ENCODE results near the gene IGF2. TPM values are rescaled to one million over a fixed set of nuclear protein-coding genes. Genes with fewer than 3 reads are reported as not detected.

IGF2 gene
- total RNA-seq, 2 experiments from 2014 or later = not detected

DNA sequence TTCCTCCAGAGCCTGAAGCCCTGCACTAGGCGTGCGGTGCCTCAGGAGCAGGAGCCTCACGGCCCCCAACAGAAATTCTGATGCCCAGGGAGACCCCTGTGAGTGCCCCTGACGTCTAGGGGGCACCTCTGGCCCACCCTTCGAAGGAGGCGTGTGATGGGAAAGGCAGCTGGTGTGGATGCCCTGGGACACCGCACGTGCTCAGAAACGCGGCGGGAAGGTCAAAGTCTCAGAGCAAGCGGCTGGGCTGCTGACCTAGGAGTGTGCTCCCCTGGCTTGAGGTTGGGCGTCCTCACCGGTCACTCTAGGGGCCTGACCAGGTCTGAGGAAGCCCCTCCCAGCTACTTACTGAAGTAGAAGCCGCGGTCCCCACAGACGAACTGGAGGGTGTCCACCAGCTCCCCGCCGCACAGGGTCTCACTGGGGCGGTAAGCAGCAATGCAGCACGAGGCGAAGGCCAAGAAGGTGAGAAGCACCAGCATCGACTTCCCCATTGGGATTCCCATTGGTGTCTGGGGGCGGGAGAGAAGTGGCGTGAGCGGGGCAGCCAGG lies 4.1 kb downstream of the IGF2 start:
- Histone ChIP-seq H3K27me3 (ENCODE audit: control insufficient read depth in 1 of 2, insufficient read depth in 2 of 2, low read length in 2 of 2) (peaks cover 29 to 48% of the 10 kb centered on the region in 2 experiments), H3K4me3 (ENCODE audit: low read length) (no peak overlapping the region), H3K4me1 (ENCODE audit: insufficient read depth, low read length) (peaks cover 12% of the 10 kb centered on the region), H3K36me3 (ENCODE audit: insufficient read depth, low read length) (no peaks in the 10 kb centered on the region), H3K27ac (ENCODE audit: low read depth in 1 of 2, low read length in 2 of 2) (no peak overlapping the region), H3K9me3 (ENCODE audit: control insufficient read depth in 1 of 2, insufficient read depth in 1 of 2, low read length in 2 of 2) (peaks cover 0 to 17% of the 10 kb centered on the region in 2 experiments)
- intact Hi-C loops (cut with DNase I, micrococcal nuclease) = no loop called here
- ATAC-seq (ENCODE audit: poor library complexity) (no peak), DNase-seq (no peak)
- POLR2A ChIA-PET = no interaction called here
- H3K4me3 Mint-ChIP-seq = no peak overlapping the region
- CTCF ChIA-PET = no interaction called here
- no peak overlapping the region for H3K27ac Mint-ChIP-seq
- no peaks in the 10 kb centered on the region for H3K9me3 Mint-ChIP-seq
- peaks cover 52% of the 10 kb centered on the region for H3K27me3 Mint-ChIP-seq
- TF ChIP-seq, protein P1, sequence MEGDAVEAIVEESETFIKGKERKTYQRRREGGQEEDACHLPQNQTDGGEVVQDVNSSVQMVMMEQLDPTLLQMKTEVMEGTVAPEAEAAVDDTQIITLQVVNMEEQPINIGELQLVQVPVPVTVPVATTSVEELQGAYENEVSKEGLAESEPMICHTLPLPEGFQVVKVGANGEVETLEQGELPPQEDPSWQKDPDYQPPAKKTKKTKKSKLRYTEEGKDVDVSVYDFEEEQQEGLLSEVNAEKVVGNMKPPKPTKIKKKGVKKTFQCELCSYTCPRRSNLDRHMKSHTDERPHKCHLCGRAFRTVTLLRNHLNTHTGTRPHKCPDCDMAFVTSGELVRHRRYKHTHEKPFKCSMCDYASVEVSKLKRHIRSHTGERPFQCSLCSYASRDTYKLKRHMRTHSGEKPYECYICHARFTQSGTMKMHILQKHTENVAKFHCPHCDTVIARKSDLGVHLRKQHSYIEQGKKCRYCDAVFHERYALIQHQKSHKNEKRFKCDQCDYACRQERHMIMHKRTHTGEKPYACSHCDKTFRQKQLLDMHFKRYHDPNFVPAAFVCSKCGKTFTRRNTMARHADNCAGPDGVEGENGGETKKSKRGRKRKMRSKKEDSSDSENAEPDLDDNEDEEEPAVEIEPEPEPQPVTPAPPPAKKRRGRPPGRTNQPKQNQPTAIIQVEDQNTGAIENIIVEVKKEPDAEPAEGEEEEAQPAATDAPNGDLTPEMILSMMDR (IDR thresholded peaks at IDR 0.05) = no peak
- no peaks in the 10 kb centered on the region for H3K36me3 Mint-ChIP-seq (ENCODE audit: low read depth)
- peaks cover 4% of the 10 kb centered on the region for H3K4me1 Mint-ChIP-seq (ENCODE audit: low read depth)

GRCh38 chr11:2134022-2135010 lies 4.9 kb downstream of the IGF2 start:
- ATAC-seq (ENCODE audit: poor library complexity) = no peak
- intact Hi-C loops (cut with DNase I, micrococcal nuclease) = no loop called here
- Histone ChIP-seq H3K27me3 (ENCODE audit: control insufficient read depth in 1 of 2, insufficient read depth in 2 of 2, low read length in 2 of 2) (peaks cover 29 to 43% of the 10 kb centered on the region in 2 experiments), H3K27ac (ENCODE audit: low read depth in 1 of 2, low read length in 2 of 2) (no peak overlapping the region), H3K36me3 (ENCODE audit: insufficient read depth, low read length) (no peaks in the 10 kb centered on the region), H3K4me3 (ENCODE audit: low read length) (no peak overlapping the region), H3K9me3 (ENCODE audit: control insufficient read depth in 1 of 2, insufficient read depth in 1 of 2, low read length in 2 of 2) (peaks cover 0 to 16% of the 10 kb centered on the region in 2 experiments), H3K4me1 (ENCODE audit: insufficient read depth, low read length) (peaks cover 8% of the 10 kb centered on the region)
- Mint-ChIP-seq H3K4me3 (no peak overlapping the region), H3K27ac (no peak overlapping the region), H3K9me3 (no peaks in the 10 kb centered on the region), H3K27me3 (peaks cover 52% of the 10 kb centered on the region), H3K4me1 (ENCODE audit: low read depth) (peaks cover 4% of the 10 kb centered on the region), H3K36me3 (ENCODE audit: low read depth) (no peaks in the 10 kb centered on the region)
- CTCF ChIA-PET = interaction anchor here (1.0 kb wide), 1 partner anchor 17 kb away, joined by 5 read pairs; no protein-coding TSS in a partner anchor
- POLR2A ChIA-PET = no interaction called here
- no peak for DNase-seq
- TF ChIP-seq, protein P1 (IDR thresholded peaks at IDR 0.05) = no peak

DNA sequence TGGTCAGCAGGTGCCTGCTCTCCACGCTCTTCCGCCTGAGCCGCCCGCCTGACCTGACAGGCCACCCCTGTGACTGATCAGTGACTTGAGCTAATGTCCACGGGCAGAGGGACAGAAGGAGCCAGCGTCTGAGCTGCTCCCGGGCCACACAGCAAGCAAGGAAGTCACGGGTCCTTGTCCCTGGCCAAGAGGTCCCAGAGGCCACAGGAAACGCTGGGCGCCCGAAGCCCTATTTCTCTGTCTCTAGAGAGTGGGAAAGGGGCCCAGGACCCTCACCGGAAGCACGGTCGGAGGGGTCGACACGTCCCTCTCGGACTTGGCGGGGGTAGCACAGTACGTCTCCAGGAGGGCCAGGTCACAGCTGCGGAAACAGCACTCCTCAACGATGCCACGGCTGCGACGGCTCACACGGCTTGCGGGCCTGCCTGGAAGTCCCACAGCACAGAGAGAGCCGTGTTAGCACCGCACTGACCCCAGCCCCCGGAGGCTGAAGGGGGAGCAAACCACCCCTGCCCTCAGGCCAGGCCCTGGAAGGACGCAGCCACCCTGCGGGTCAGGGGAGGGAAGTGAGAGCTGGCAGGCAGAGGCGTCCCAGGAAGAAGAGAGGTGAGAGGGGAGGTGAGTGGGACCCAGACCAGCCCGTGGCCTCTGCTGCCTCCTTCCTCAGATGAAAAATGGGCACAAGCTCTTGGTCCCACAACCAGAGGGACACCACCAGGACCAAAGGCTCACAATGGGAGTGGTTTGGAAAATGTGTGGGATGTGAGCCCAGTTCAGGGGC lies 5.8 kb downstream of the IGF2 start:
- Histone ChIP-seq H3K27ac (ENCODE audit: low read depth in 1 of 2, low read length in 2 of 2) (no peak overlapping the region), H3K4me3 (ENCODE audit: low read length) (no peak overlapping the region), H3K9me3 (ENCODE audit: control insufficient read depth in 1 of 2, insufficient read depth in 1 of 2, low read length in 2 of 2) (peaks cover 0 to 16% of the 10 kb centered on the region in 2 experiments), H3K4me1 (ENCODE audit: insufficient read depth, low read length) (peaks cover 8% of the 10 kb centered on the region), H3K27me3 (ENCODE audit: control insufficient read depth in 1 of 2, insufficient read depth in 2 of 2, low read length in 2 of 2) (peaks cover 29 to 43% of the 10 kb centered on the region in 2 experiments), H3K36me3 (ENCODE audit: insufficient read depth, low read length) (no peaks in the 10 kb centered on the region)
- CTCF ChIA-PET = interaction anchor here (1.0 kb wide), 1 partner anchor 18 kb away, joined by 5 read pairs; no protein-coding TSS in a partner anchor
- Mint-ChIP-seq H3K27ac (no peak overlapping the region), H3K36me3 (ENCODE audit: low read depth) (no peaks in the 10 kb centered on the region), H3K4me3 (no peak overlapping the region), H3K27me3 (peaks cover 56% of the 10 kb centered on the region), H3K9me3 (no peaks in the 10 kb centered on the region), H3K4me1 (ENCODE audit: low read depth) (peaks cover 3% of the 10 kb centered on the region)
- intact Hi-C loops (cut with DNase I, micrococcal nuclease) = no loop called here
- TF ChIP-seq, protein P1 (IDR thresholded peaks at IDR 0.05) = no peak
- DNase-seq (no peak), ATAC-seq (ENCODE audit: poor library complexity) (no peak)
- POLR2A ChIA-PET = no interaction called here
